ENCODE results near the gene ZNF587. TPM values are rescaled to one million over a fixed set of nuclear protein-coding genes. Genes with fewer than 3 reads are reported as not detected.
"Not testable (repeated sequence)": the region's sequence is repeated elsewhere in the genome, so short reads cannot be mapped to it uniquely, and the experiment has no call there.

The ZNF587 gene
- total RNA-seq, 1 donor from 2014 or later: 72.9 TPM

DNA sequence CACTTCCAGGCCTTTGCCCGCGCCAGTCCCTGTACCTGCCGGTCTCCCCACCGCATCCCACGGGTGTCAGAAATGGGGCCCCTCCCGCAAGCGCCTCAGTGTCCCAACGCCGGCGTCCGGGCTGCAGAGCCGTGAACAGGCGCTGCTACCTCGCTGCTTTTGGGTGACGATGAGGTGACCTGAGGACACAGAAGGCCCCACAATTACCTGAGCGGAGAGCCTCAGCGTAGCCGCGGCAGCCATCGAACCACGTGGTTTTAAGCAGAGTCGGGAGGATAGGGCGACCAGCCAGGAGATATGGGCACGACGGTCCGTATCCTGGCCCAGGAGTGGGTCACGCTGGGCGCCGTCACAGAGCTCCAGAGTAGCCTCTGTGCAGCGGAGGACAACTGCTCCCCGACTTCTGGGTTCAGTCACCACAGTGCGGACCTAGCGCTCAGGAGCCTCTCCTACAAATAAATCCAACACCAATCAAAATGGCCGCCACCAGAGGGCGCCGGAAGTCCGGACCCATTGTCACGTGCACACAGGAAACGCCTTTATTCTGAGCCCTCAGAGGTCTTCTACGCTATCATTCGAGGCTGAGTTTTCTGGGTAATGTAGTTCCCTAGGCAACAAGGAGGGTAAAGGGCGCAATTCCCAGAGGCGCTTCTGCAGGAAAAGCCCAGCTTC lies 39.0 kb downstream of the ZNF587 start, which contains the start of gene ZNF814:
TSS of gene ZNF814 (minus strand) at position 478 of the 672 bp plus-strand sequence. CDS start at position 243, 235 bp downstream.
- DNase-seq (ENCODE audit: low spot score in 2 of 2, unreplicated experiment in 2 of 2): peak; percentile 53 to 87
- peak within 1 kb of the TSS; percentile 84 for H3K4me3 Mint-ChIP-seq
- peaks cover 48% of the 10 kb centered on the region for H3K36me3 Mint-ChIP-seq
- H3K27ac Mint-ChIP-seq: peak within 1 kb of the TSS; percentile 88
- H3K9me3 Mint-ChIP-seq: peaks cover 21% of the 10 kb centered on the region
- TF ChIP-seq, protein P1, sequence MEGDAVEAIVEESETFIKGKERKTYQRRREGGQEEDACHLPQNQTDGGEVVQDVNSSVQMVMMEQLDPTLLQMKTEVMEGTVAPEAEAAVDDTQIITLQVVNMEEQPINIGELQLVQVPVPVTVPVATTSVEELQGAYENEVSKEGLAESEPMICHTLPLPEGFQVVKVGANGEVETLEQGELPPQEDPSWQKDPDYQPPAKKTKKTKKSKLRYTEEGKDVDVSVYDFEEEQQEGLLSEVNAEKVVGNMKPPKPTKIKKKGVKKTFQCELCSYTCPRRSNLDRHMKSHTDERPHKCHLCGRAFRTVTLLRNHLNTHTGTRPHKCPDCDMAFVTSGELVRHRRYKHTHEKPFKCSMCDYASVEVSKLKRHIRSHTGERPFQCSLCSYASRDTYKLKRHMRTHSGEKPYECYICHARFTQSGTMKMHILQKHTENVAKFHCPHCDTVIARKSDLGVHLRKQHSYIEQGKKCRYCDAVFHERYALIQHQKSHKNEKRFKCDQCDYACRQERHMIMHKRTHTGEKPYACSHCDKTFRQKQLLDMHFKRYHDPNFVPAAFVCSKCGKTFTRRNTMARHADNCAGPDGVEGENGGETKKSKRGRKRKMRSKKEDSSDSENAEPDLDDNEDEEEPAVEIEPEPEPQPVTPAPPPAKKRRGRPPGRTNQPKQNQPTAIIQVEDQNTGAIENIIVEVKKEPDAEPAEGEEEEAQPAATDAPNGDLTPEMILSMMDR (IDR thresholded peaks at IDR 0.05; ENCODE audit: unreplicated experiment): peak; percentile 57
- peaks cover 27% of the 10 kb centered on the region for H3K4me1 Mint-ChIP-seq
- no peaks in the 10 kb centered on the region for H3K27me3 Mint-ChIP-seq (ENCODE audit: low read depth)

DNA sequence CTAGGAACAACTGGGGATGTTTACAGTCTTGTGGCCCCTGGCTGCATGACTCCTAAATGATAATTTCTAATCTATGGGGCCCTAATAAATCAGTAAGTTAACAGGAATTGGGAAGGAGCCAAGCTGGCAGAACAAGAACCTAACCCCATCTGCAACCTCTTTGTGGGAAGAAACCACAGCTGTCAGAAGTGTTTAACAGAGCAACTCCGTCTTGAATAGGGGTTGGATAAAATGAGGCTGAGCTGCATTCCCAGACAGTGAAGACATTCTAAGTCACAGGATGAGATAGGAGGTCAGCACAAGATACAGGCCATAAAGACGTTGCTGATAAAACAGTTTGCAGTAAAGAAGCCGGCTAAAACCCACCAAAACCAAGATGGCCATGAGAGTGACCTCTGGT lies 41.0 kb downstream of the ZNF587 start:
- not testable (repeated sequence) for DNase-seq (ENCODE audit: low spot score in 2 of 2, unreplicated experiment in 2 of 2); H3K4me3 Mint-ChIP-seq; H3K27me3 Mint-ChIP-seq (ENCODE audit: low read depth)
- peak overlapping the region; percentile 89 for H3K27ac Mint-ChIP-seq
- H3K9me3 Mint-ChIP-seq: peaks cover 21% of the 10 kb centered on the region
- H3K36me3 Mint-ChIP-seq: peaks cover 30% of the 10 kb centered on the region
- H3K4me1 Mint-ChIP-seq: peaks cover 29% of the 10 kb centered on the region

DNA sequence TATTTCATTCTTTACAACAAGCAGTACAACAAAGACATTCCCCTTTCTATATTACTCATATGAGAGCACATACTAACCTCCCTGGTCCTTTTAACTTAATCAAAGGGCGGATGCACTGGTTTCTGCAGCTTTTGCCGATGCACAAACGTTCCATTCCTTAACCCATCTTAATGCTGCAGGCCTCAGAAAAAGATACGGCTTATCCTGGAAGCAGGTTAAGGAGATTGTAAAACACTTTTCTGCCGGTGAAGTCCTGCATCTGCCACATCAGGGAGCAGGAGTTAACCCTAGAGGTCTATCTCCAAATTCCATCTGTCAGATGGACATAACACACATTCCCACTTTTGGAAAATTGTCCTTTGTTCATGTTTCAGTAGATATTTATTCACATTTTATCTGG lies 50.7 kb downstream of the ZNF587 start:
- H3K4me3 Mint-ChIP-seq: no peak overlapping the region
- H3K27me3 Mint-ChIP-seq (ENCODE audit: low read depth): no peaks in the 10 kb centered on the region
- no peaks in the 10 kb centered on the region for H3K9me3 Mint-ChIP-seq
- TF ChIP-seq, protein P1 (IDR thresholded peaks at IDR 0.05; ENCODE audit: unreplicated experiment): no peak
- no peaks in the 10 kb centered on the region for H3K36me3 Mint-ChIP-seq
- peak overlapping the region; percentile 53 for H3K27ac Mint-ChIP-seq
- peaks cover 44% of the 10 kb centered on the region for H3K4me1 Mint-ChIP-seq
- DNase-seq (ENCODE audit: low spot score in 2 of 2, unreplicated experiment in 2 of 2): no peak

DNA sequence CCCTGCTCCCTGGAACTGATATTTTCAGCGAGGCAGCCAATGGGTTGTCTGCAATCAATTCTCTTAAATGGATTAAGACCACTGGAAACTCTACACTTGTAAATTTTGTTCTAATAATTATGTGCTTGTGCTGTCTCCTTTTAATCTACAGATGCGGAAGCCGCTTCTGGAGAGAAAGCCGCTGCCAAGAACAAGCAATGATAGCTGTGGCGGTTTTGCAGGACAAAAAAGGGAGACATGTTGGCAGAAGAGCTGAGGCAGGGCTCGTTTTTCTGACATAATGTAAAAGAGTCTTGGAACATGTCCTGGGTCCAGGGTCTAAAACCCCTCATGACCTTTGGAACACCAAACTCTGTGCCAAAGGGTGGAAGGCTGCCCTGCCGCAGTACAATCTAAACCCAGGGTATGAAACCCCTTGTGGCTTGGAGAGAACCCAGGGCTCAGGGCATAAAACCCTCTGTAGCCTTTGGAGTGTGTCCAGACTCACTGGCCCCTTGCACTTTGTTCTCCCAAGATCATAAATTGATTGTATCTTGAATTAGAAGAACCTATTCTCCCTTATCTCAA lies 54.0 kb downstream of the ZNF587 start:
- DNase-seq (ENCODE audit: low spot score in 2 of 2, unreplicated experiment in 2 of 2): no peak
- no peak overlapping the region for H3K27ac Mint-ChIP-seq
- H3K4me1 Mint-ChIP-seq: peaks cover 21% of the 10 kb centered on the region
- TF ChIP-seq, protein P1 (IDR thresholded peaks at IDR 0.05; ENCODE audit: unreplicated experiment): no peak
- H3K27me3 Mint-ChIP-seq (ENCODE audit: low read depth): no peaks in the 10 kb centered on the region
- peaks cover 19% of the 10 kb centered on the region for H3K36me3 Mint-ChIP-seq
- no peak overlapping the region for H3K4me3 Mint-ChIP-seq
- no peaks in the 10 kb centered on the region for H3K9me3 Mint-ChIP-seq

DNA sequence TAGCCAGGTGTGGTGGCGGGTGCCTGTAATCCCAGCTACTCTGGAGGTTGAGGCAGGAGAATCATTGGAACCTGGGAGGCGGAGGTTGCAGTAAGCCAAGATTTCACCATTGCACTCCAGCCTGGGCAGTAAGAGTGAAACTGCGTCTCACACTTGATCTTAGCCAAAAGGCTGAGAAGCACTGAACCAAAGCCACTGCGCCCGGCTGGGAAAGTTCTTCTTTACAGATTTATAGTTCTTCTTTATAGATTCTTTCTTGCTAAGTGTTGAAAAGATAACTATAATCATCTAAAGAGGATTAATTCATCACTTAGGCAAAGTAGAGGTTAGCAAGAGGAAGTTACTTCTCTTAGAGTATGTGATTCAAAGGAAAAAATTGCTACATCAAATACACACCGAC lies 55.6 kb downstream of the ZNF587 start:
- Mint-ChIP-seq H3K27ac (no peak overlapping the region), H3K4me3 (no peak overlapping the region), H3K9me3 (no peaks in the 10 kb centered on the region), H3K27me3 (ENCODE audit: low read depth) (no peaks in the 10 kb centered on the region), H3K36me3 (peaks cover 23% of the 10 kb centered on the region), H3K4me1 (peaks cover 8% of the 10 kb centered on the region)
- TF ChIP-seq, protein P1 (IDR thresholded peaks at IDR 0.05; ENCODE audit: unreplicated experiment): no peak
- DNase-seq (ENCODE audit: low spot score in 2 of 2, unreplicated experiment in 2 of 2): no peak

DNA sequence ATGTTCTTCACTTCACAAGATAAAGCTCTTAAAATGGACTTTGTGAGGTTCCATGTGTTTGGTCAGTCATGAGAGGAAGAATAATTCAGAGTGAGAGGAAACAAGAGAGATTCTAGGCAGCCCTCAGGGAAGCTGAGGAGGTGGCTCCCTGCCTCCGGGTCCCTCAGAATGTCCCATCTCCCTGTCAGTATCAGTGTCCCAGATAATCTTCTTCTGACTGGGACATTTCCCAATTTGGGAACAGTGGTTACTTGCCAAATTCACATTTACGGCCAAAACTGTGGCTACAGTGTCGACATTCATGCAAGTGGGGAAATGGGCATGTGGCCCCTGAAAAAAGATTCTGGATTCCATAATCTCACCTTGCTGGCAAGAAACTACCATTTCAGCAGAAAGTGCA lies 57.7 kb downstream of the ZNF587 start:
- H3K9me3 Mint-ChIP-seq: no peaks in the 10 kb centered on the region
- H3K27me3 Mint-ChIP-seq (ENCODE audit: low read depth): no peaks in the 10 kb centered on the region
- TF ChIP-seq, protein P1 (IDR thresholded peaks at IDR 0.05; ENCODE audit: unreplicated experiment): no peak
- H3K27ac Mint-ChIP-seq: no peak overlapping the region
- peaks cover 37% of the 10 kb centered on the region for H3K36me3 Mint-ChIP-seq
- H3K4me1 Mint-ChIP-seq: peaks cover 3% of the 10 kb centered on the region
- H3K4me3 Mint-ChIP-seq: no peak overlapping the region
- DNase-seq (ENCODE audit: low spot score in 2 of 2, unreplicated experiment in 2 of 2): no peak
